K562 (cell line): Measurements from ENCODE around the gene VPS26A. TPM values are rescaled to one million over a fixed set of nuclear protein-coding genes. Genes with fewer than 3 reads are reported as not detected.

ENCODE experiments used
- C11orf30 ChIP-seq: fragments of 450-650 bp; IDR thresholded peaks from 2 replicates; pipeline ENCODE4 v1.6.1; 2016; ENCODE audit warnings: low read depth, mild to moderate bottlenecking
- CBX3 ChIP-seq, 2 experiments: IDR thresholded peaks; 1 replicate in 1 of 2; 2 replicates in 1 of 2; pipeline ENCODE4 v1.6.1; 2012; ENCODE audit warnings: inconsistent platforms in 2 of 2, low read length in 2 of 2, borderline replicate concordance in 1 of 2, control low read depth in 1 of 2
- CREB3L1 ChIP-seq: fragments of 450-650 bp; IDR thresholded peaks from 2 replicates; pipeline ENCODE4 v1.6.1; 2014; ENCODE audit warnings: low read depth, mild to moderate bottlenecking, moderate library complexity, borderline replicate concordance
- DPF2 ChIP-seq: fragments of 450-650 bp; IDR thresholded peaks from 2 replicates; pipeline ENCODE4 v1.6.1; 2016
- HDGF ChIP-seq: fragments of 450-650 bp; IDR thresholded peaks from 2 replicates; pipeline ENCODE4 v1.6.1; 2016
- KAT7 ChIP-seq: sonication (generic); formaldehyde crosslinking; IDR thresholded peaks from 2 replicates; pipeline ENCODE4 v1.8.0; 2022; ENCODE audit warnings: missing genetic modification reagents, mild to moderate bottlenecking, borderline replicate concordance
- L3MBTL2 ChIP-seq: fragments of 450-650 bp; IDR thresholded peaks from 2 replicates; pipeline ENCODE4 v1.6.1; 2016; ENCODE audit warnings: mild to moderate bottlenecking, moderate library complexity
- MAX ChIP-seq: sonication (generic); formaldehyde crosslinking; IDR thresholded peaks from 2 replicates; pipeline ENCODE4 v1.9.0; 2022; ENCODE audit warnings: mild to moderate bottlenecking, missing genetic modification reagents
- NFYB ChIP-seq: IDR thresholded peaks from 2 replicates; pipeline ENCODE4 v1.6.1; 2011; ENCODE audit warnings: mild to moderate bottlenecking, moderate library complexity; ENCODE audit not compliant: insufficient read length; ENCODE audit errors: extremely low read depth
- NKRF ChIP-seq: fragments of 450-650 bp; IDR thresholded peaks from 2 replicates; pipeline ENCODE4 v1.6.1; 2016; ENCODE audit warnings: borderline replicate concordance
- REST ChIP-seq, 2 experiments: fragments of 450-650 bp; formaldehyde crosslinking in 1 of 2; IDR thresholded peaks; 2 replicates each; pipeline versions ENCODE4 v1.4.0 to v1.6.1; 2014 to 2020; ENCODE audit warnings: mild to moderate bottlenecking in 2 of 2, borderline replicate concordance in 1 of 2, low read depth in 1 of 2
- TAF1 ChIP-seq: IDR thresholded peaks from 2 replicates; pipeline ENCODE4 v1.6.1; 2011; ENCODE audit warnings: mild to moderate bottlenecking, low read length, moderate library complexity; ENCODE audit not compliant: insufficient read depth, control insufficient read depth, severe bottlenecking; ENCODE audit errors: extremely low read depth
- TAF9B ChIP-seq: fragments of 450-650 bp; IDR thresholded peaks from 2 replicates; pipeline ENCODE4 v1.6.1; 2018; ENCODE audit warnings: mild to moderate bottlenecking; ENCODE audit not compliant: partially characterized antibody
- ZC3H8 ChIP-seq: fragments of 450-650 bp; IDR thresholded peaks from 2 replicates; pipeline ENCODE4 v1.6.1; 2017
- polyA plus RNA-seq, 8 experiments: library from polyadenylated mRNA; depleted of rRNA in 4 of 8; stranded (reverse) in 5 of 8; unstranded in 3 of 8; fragments of >200 nt; fragmentation: Nextera tagmentation in 2 of 8; fragmentation: Illumina TruSeq in 1 of 8; extraction: Ambion mirVana in 2 of 8; extraction: Trizol in 1 of 8; gene quantifications; 2 replicates each; pipeline versions ENCODE4 v1.2.1 to v1.2.3, GENCODE V29; 2011 to 2014; ENCODE audit warnings: inconsistent platforms in 1 of 8, missing spikeins in 1 of 8
- total RNA-seq, 7 experiments: library from RNA; depleted of rRNA in 6 of 7; stranded (reverse); fragments of >200 nt in 6 of 7; fragmentation: Illumina TruSeq in 2 of 7; extraction: Trizol in 2 of 7; gene quantifications; 2 replicates each; pipeline versions ENCODE4 v1.2.1 to v1.2.3, GENCODE V29; 2011 to 2021; ENCODE audit warnings: low replicate concordance in 1 of 7

Gene VPS26A
- total and polyA plus RNA-seq, 9 of the 15 experiments (the other 6 are each of a cell fraction or from before 2014, with no cell fraction given): 47.1 to 137 (median 69.3) TPM

- TF ChIP-seq CREB3L1: 0 out of 2 replicates have a peak, but pooled peaks have one; percentile 3
- TF ChIP-seq REST (IDR thresholded peaks at IDR 0.05; ENCODE audit: borderline replicate concordance): 0 out of 2 replicates have a peak, but pooled peaks have one; percentile 10
- TF ChIP-seq REST (CRISPR knock-in tag; IDR thresholded peaks at IDR 0.05; ENCODE audit: low read depth): no peak
- peak in 1 of 2 experiments; percentile 66; a peak in 1 of 3 replicates for TF ChIP-seq CBX3 (IDR thresholded peaks at IDR 0.05; ENCODE audit: borderline replicate concordance in 1 of 2, low read length in 2 of 2)
- TF ChIP-seq HDGF: peak; percentile 91; the same call in 1 of the 2 replicates
- no peak for TF ChIP-seq NFYB
- peak; percentile 59 for TF ChIP-seq NKRF
- peak; percentile 38; the same call in 1 of the 2 replicates for TF ChIP-seq C11orf30
- TF ChIP-seq DPF2: peak; percentile 6; the same call in 1 of the 2 replicates
- 0 out of 2 replicates have a peak, but pooled peaks have one; percentile 24 for TF ChIP-seq ZC3H8
- peak; percentile 82 for TF ChIP-seq L3MBTL2
- peak; percentile 71; the same call in 1 of the 2 replicates for TF ChIP-seq KAT7 (CRISPR knock-in tag)
- TF ChIP-seq TAF1: peak; percentile 14
- peak; percentile 71 for TF ChIP-seq MAX (CRISPR knock-in tag)
- peak; percentile 39 for TF ChIP-seq TAF9B
Measured at GRCh38 chr10:69089638-69090599, 34.1 kb upstream of the VPS26A start (continued).
